HEK293 (cell line): Measurements from ENCODE around the gene RO60.

Source experiments
- CTCF ChIA-PET: fragments of 350-600 bp; formaldehyde crosslinking; extraction: SDS; loops from one replicate; lab custom pipeline; 2021; ENCODE audit warnings: antibody characterized with exemption; lab: Yijun Ruan, JAX
- POLR2A ChIA-PET: fragments of 300-600 bp; formaldehyde crosslinking; extraction: SDS; loops from one replicate; lab custom pipeline; 2020; ENCODE audit warnings: antibody characterized with exemption, inconsistent platforms; lab: Yijun Ruan, JAX
- H3K27ac ChIP-seq: fragments of 200-500 bp; sonication (Bioruptor generic); 2 replicates; pipeline ENCODE4 v1.5.1; 2014; ENCODE audit warnings: low read depth, low read length, control low read depth, inconsistent platforms; ENCODE audit errors: extremely low read depth
- H3K36me3 ChIP-seq, 2 experiments: fragments of 200-500 bp in 1 of 2; sonication (Bioruptor generic) in 1 of 2; 1 replicate in 1 of 2; 2 replicates in 1 of 2; pipeline ENCODE4 v1.5.1; 2014 to 2017; ENCODE audit warnings: inconsistent platforms in 2 of 2, low read length in 2 of 2; ENCODE audit not compliant: control insufficient read depth in 2 of 2, insufficient read depth in 1 of 2
- H3K4me1 ChIP-seq: fragments of 200-500 bp; sonication (Bioruptor generic); 2 replicates; pipeline ENCODE4 v1.5.1; 2014; ENCODE audit warnings: mild to moderate bottlenecking, low read length, inconsistent platforms; ENCODE audit not compliant: control insufficient read depth, insufficient read depth
- H3K4me3 ChIP-seq: 2 replicates; pipeline ENCODE4 v1.5.1; 2011; ENCODE audit warnings: low read depth, mild to moderate bottlenecking, control low read depth, low read length, moderate library complexity
- H3K9me3 ChIP-seq: fragments of 200-500 bp; sonication (Bioruptor generic); 2 replicates; pipeline ENCODE4 v1.5.1; 2014; ENCODE audit warnings: low read depth, low read length, inconsistent platforms; ENCODE audit not compliant: control insufficient read depth, insufficient read depth
- GLI4 ChIP-seq: fragments of 450-650 bp; formaldehyde crosslinking; IDR thresholded peaks from 2 replicates; pipeline ENCODE4 v1.5.1; 2016; ENCODE audit warnings: missing biosample characterization, missing genetic modification characterization
- HIC1 ChIP-seq: fragments of 450-650 bp; formaldehyde crosslinking; IDR thresholded peaks from 2 replicates; pipeline ENCODE4 v1.5.1; 2016; ENCODE audit warnings: missing biosample characterization, missing genetic modification characterization
- KLF17 ChIP-seq: fragments of 450-650 bp; formaldehyde crosslinking; IDR thresholded peaks from 2 replicates; pipeline ENCODE4 v1.5.1; 2016; ENCODE audit warnings: missing biosample characterization, missing genetic modification characterization
- OSR2 ChIP-seq: fragments of 450-650 bp; formaldehyde crosslinking; IDR thresholded peaks from 2 replicates; pipeline ENCODE4 v1.5.1; 2016; ENCODE audit warnings: missing biosample characterization, missing genetic modification characterization
- PRDM1 ChIP-seq: fragments of 450-650 bp; formaldehyde crosslinking; IDR thresholded peaks from 2 replicates; pipeline ENCODE4; 2016; ENCODE audit warnings: missing biosample characterization, missing genetic modification characterization
- SALL2 ChIP-seq: fragments of 450-650 bp; formaldehyde crosslinking; IDR thresholded peaks from 2 replicates; pipeline ENCODE4 v1.5.0; 2017; ENCODE audit warnings: missing biosample characterization, mild to moderate bottlenecking, missing genetic modification characterization, borderline replicate concordance
- YY1 ChIP-seq: fragments of 450-650 bp; formaldehyde crosslinking; IDR thresholded peaks from 2 replicates; pipeline ENCODE4 v1.5.1; 2018; ENCODE audit warnings: missing biosample characterization, missing genetic modification characterization
- YY2 ChIP-seq: fragments of 450-650 bp; formaldehyde crosslinking; IDR thresholded peaks from 2 replicates; pipeline ENCODE4 v1.5.1; 2016; ENCODE audit warnings: missing biosample characterization, missing genetic modification characterization
- ZFP37 ChIP-seq: fragments of 450-650 bp; formaldehyde crosslinking; IDR thresholded peaks from 2 replicates; pipeline ENCODE4 v1.5.1; 2016; ENCODE audit warnings: missing biosample characterization, missing genetic modification characterization
- ZNF112 ChIP-seq: fragments of 450-650 bp; formaldehyde crosslinking; IDR thresholded peaks from 2 replicates; pipeline ENCODE4 v1.5.0; 2017; ENCODE audit warnings: missing biosample characterization, missing genetic modification characterization
- ZNF174 ChIP-seq: fragments of 450-650 bp; formaldehyde crosslinking; IDR thresholded peaks from 2 replicates; pipeline ENCODE4 v1.5.0; 2017; ENCODE audit warnings: missing biosample characterization, mild to moderate bottlenecking, missing genetic modification characterization
- ZNF184 ChIP-seq: fragments of 450-650 bp; IDR thresholded peaks from 2 replicates; pipeline ENCODE4 v1.5.1; 2018; ENCODE audit warnings: missing biosample characterization, mild to moderate bottlenecking, missing genetic modification characterization
- ZNF19 ChIP-seq: fragments of 450-650 bp; formaldehyde crosslinking; IDR thresholded peaks from 2 replicates; pipeline ENCODE4; 2016; ENCODE audit warnings: missing biosample characterization, missing genetic modification characterization, low read depth
- ZNF48 ChIP-seq: fragments of 450-650 bp; formaldehyde crosslinking; IDR thresholded peaks from 2 replicates; pipeline ENCODE4 v1.5.1; 2016; ENCODE audit warnings: missing biosample characterization, missing genetic modification characterization
- ZNF521 ChIP-seq: fragments of 450-650 bp; formaldehyde crosslinking; IDR thresholded peaks from 2 replicates; pipeline ENCODE4 v1.5.1; 2017; ENCODE audit warnings: missing biosample characterization, mild to moderate bottlenecking, missing genetic modification characterization
- ZNF560 ChIP-seq: fragments of 450-650 bp; formaldehyde crosslinking; IDR thresholded peaks from 2 replicates; pipeline ENCODE4 v1.5.1; 2017; ENCODE audit warnings: missing biosample characterization, missing genetic modification characterization, borderline replicate concordance
- ZNF600 ChIP-seq: fragments of 450-650 bp; formaldehyde crosslinking; IDR thresholded peaks from 2 replicates; pipeline ENCODE4 v1.5.1; 2016; ENCODE audit warnings: missing biosample characterization, missing genetic modification characterization
- ZNF658 ChIP-seq: fragments of 450-650 bp; formaldehyde crosslinking; IDR thresholded peaks from 2 replicates; pipeline ENCODE4; 2016; ENCODE audit warnings: missing biosample characterization, missing genetic modification characterization
- ZNF792 ChIP-seq: fragments of 450-650 bp; formaldehyde crosslinking; IDR thresholded peaks from 2 replicates; pipeline ENCODE4 v1.5.1; 2016; ENCODE audit warnings: missing biosample characterization, missing genetic modification characterization
- ZNF830 ChIP-seq: fragments of 450-650 bp; IDR thresholded peaks from 2 replicates; pipeline ENCODE4 v1.5.0; 2018; ENCODE audit warnings: missing biosample characterization, missing genetic modification characterization, low read depth, mild to moderate bottlenecking, moderate library complexity
- TF ChIP-seq, protein P1 (sequence below): fragments of 450-650 bp; formaldehyde crosslinking; IDR thresholded peaks from 2 replicates; pipeline ENCODE4 v1.5.1; 2016; ENCODE audit warnings: missing biosample characterization, missing genetic modification characterization

The RO60 gene

DNA sequence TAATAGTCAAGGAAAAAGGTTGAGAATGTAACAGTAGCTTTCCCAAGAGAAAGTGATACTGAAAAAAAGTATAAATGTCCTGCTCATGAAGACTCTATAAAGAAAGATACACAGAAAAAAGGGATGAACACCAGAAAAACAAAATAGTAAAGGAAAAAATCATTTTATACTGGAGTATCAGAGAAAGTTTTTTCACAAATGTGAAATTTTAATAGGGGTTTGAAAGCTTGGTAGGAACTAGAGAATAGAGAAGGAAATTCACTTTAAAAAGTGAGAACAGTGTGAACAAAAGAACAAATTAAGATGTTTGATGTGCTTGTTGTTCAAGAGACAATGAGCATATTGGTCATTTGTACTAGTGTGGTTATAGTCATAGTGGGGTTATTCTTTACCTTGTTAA, 25.8 kb upstream of the RO60 start:
- Histone ChIP-seq H3K4me1 (no peaks in the 10 kb centered on the region), H3K27ac (no peak overlapping the region), H3K9me3 (no peaks in the 10 kb centered on the region), H3K4me3 (no peak overlapping the region), H3K36me3 (peaks cover 1 to 21% of the 10 kb centered on the region in 2 experiments; a peak in 2 of 3 replicates)
- ChIA-PET POLR2A (no interaction called here), CTCF (interaction anchor here (0.6 to 1.5 kb wide), 2 partner anchors 25 to 228 kb away, joined by 5 to 7 read pairs; no protein-coding TSS in a partner anchor)
- TF ChIP-seq ZNF184: no peak
- TF ChIP-seq, protein P1, sequence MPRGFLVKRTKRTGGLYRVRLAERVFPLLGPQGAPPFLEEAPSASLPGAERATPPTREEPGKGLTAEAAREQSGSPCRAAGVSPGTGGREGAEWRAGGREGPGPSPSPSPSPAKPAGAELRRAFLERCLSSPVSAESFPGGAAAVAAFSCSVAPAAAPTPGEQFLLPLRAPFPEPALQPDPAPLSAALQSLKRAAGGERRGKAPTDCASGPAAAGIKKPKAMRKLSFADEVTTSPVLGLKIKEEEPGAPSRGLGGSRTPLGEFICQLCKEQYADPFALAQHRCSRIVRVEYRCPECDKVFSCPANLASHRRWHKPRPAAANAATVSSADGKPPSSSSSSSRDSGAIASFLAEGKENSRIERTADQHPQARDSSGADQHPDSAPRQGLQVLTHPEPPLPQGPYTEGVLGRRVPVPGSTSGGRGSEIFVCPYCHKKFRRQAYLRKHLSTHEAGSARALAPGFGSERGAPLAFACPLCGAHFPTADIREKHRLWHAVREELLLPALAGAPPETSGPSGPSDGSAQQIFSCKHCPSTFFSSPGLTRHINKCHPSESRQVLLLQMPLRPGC: no peak
- TF ChIP-seq PRDM1 (tag by site-specific recombination): peak; percentile 96

DNA sequence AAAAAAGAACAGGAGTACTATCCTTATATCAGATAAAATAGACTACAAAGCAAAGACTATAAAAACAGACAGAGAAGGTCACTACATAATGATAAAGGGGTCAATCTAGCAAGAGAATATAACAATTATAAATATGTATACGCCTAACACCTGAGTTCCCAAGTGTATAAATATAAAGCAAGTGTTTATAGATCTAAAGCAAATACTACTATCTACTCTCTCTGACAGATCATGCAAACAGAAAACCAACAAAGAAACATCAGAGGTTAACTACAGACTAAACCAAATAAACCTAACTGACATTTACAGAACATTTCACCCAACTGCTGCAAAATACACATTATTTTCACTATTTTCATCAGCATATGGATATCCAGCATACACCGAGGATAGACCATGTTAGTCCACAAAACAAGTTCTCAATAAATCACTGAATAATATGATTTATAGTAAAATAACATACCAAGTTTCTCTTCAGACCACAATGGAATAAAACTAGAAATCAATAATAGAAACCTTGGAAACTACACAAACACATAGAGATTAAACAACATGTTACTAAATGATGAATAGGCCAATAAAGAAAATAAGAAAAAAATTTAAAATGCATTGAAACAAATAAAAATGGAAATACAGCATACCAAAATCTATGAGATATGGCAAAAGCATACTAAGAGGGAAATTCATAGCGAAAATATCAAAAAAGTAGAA, 22.9 kb upstream of the RO60 start:
- ChIA-PET CTCF (no interaction called here), POLR2A (no interaction called here)
- TF ChIP-seq ZFP37 (tag by site-specific recombination): no peak
- no peak for TF ChIP-seq ZNF19 (tag by site-specific recombination)
- no peak for TF ChIP-seq ZNF174 (tag by site-specific recombination)
- TF ChIP-seq ZNF600 (tag by site-specific recombination): no peak
- TF ChIP-seq YY1 (tag by site-specific recombination): no peak
- no peak for TF ChIP-seq ZNF521 (tag by site-specific recombination)
- no peak for TF ChIP-seq ZNF48
- TF ChIP-seq ZNF560 (tag by site-specific recombination): no peak
- no peak for TF ChIP-seq SALL2 (tag by site-specific recombination)
- no peak for TF ChIP-seq ZNF658 (tag by site-specific recombination)
- no peak for TF ChIP-seq ZNF112
- no peak for TF ChIP-seq YY2 (tag by site-specific recombination)
- no peak for TF ChIP-seq ZNF792 (tag by site-specific recombination)
- TF ChIP-seq GLI4 (tag by site-specific recombination): no peak
- no peak for TF ChIP-seq HIC1 (tag by site-specific recombination)
- TF ChIP-seq OSR2 (tag by site-specific recombination): no peak
- TF ChIP-seq ZNF830 (tag by site-specific recombination): no peak
- TF ChIP-seq KLF17: no peak
- Histone ChIP-seq H3K4me3 (no peak overlapping the region), H3K9me3 (no peaks in the 10 kb centered on the region), H3K4me1 (no peaks in the 10 kb centered on the region), H3K27ac (no peak overlapping the region), H3K36me3 (peaks cover 0 to 11% of the 10 kb centered on the region in 2 experiments; a peak in 1 of 3 replicates)
